GM12892 (cell line): Measurements from ENCODE around the gene CISD3.

Source experiments
- POLR2A ChIP-seq: IDR thresholded peaks from 2 replicates; pipeline ENCODE4 v1.6.1; 2011; ENCODE audit warnings: low read depth, low read length, control low read depth
- TAF1 ChIP-seq: IDR thresholded peaks from 2 replicates; pipeline ENCODE4 v1.6.1; 2011; ENCODE audit warnings: low read depth, mild to moderate bottlenecking, control low read depth, low read length, borderline replicate concordance

- peak; percentile 47; the same call in 1 of the 2 replicates for TF ChIP-seq POLR2A
- TF ChIP-seq TAF1 = no peak
Measured at GRCh38 chr17:38703742-38704605, 26.2 kb upstream of the CISD3 start.
